ENCODE measurements around the gene CD320. TPM values are rescaled to one million over a fixed set of nuclear protein-coding genes. Genes with fewer than 3 reads are reported as not detected.

The CD320 gene
- total RNA-seq, 4 donors from 2014 or later: 49.8 to 85.3 (median 66.1) TPM

DNA sequence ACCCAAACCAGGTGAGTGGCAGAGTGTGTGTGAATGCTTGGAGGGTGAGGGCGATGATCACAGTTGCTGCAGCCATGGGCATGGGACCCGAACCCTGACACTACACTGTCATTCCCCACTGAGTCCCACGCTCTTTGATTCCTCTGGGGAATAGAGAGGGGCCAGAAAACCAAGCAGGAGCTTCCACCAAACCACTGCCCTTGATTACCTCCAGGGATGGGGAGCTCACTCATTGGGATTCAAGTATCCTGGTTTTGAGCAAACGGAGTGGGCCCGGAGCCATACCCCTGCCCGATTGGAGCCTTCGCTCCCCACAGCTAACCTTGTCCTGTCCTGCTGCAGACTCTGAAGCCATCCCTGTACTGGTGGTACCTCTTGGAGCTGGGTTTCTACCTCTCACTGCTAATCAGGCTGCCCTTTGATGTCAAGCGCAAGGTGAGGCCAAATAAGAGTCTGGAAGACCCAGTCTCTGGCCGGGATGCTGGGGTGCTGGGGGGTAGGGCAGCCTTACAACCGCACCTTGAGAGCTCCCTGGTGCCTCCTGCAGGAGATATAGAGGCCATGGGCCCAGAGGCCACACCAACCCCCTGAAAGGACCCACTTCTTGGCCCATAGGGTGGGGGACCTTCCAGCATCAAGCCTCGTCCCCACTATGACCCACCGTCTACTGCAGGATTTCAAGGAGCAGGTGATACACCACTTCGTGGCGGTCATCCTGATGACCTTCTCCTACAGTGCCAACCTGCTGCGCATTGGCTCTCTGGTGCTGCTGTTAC, 51.7 kb downstream of the CD320 start:
- TF ChIP-seq, protein P1, sequence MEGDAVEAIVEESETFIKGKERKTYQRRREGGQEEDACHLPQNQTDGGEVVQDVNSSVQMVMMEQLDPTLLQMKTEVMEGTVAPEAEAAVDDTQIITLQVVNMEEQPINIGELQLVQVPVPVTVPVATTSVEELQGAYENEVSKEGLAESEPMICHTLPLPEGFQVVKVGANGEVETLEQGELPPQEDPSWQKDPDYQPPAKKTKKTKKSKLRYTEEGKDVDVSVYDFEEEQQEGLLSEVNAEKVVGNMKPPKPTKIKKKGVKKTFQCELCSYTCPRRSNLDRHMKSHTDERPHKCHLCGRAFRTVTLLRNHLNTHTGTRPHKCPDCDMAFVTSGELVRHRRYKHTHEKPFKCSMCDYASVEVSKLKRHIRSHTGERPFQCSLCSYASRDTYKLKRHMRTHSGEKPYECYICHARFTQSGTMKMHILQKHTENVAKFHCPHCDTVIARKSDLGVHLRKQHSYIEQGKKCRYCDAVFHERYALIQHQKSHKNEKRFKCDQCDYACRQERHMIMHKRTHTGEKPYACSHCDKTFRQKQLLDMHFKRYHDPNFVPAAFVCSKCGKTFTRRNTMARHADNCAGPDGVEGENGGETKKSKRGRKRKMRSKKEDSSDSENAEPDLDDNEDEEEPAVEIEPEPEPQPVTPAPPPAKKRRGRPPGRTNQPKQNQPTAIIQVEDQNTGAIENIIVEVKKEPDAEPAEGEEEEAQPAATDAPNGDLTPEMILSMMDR (IDR thresholded peaks at IDR 0.05 in 4 of 5, conservative IDR thresholded peaks at IDR 0.05 in 1 of 5): no peak
- no peak for TF ChIP-seq POLR2A (IDR thresholded peaks at IDR 0.05)
- intact Hi-C loops (cut with DNase I; ENCODE audit: low total_unique reads): no loop called here
- in situ Hi-C loops (cut with MboI; ENCODE audit: low sequenced_read_pairs in 4 of 4): loop anchor here (10.0 to 25.0 kb wide), 3 partner anchors 102 to 312 kb away; partner anchors contain the start of genes TIMM44 (in 3 of the 4) and ELAVL1 (in 2 of the 4)
- H3K4me3 ChIP-seq: no peak overlapping the region
- no peaks in the 10 kb centered on the region for H3K4me1 ChIP-seq
- no peaks in the 10 kb centered on the region for H3K27me3 ChIP-seq
- no peak for ATAC-seq
- H3K36me3 ChIP-seq: no peaks in the 10 kb centered on the region
- H3K9me3 ChIP-seq: no peaks in the 10 kb centered on the region
- H3K27ac ChIP-seq: no peak overlapping the region
- no peak for DNase-seq

DNA sequence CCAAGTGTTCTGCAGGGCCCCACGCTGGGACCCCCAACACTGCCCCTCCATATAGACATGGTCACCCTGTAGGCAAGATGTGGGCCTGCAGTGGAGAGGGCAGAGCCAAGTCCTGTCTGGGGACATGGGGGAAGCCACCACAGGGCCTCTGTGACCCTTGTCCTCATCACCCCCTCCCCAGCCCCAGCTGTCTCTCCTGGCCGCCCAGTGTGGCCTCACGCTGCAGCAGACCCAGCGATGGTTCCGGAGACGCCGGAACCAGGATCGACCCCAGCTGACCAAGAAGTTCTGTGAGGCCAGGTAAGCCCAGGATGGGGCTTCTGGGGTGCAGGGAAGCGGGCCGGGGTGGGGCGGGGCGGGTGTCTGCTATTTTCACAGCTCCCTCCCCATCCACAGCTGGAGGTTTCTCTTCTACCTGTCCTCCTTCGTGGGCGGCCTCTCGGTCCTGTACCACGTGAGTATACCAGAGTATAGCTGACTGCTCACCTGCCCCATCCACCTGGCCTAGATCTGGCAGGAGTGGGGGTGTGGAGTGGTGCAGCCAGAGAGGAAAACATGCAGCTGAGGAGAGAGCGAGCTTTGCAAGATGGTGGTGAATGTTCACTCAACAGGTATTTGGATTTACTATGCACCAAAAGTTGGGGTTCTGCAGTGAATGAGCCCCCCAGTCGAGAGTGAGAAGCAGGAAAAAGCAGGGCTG, 52.6 kb downstream of the CD320 start:
- in situ Hi-C loops (cut with MboI; ENCODE audit: low sequenced_read_pairs in 4 of 4): loop anchor here (10.0 to 25.0 kb wide), 3 partner anchors 101 to 311 kb away; partner anchors contain the start of genes TIMM44 (in 3 of the 4) and ELAVL1 (in 2 of the 4)
- no peaks in the 10 kb centered on the region for H3K27me3 ChIP-seq
- DNase-seq: no peak
- intact Hi-C loops (cut with DNase I; ENCODE audit: low total_unique reads): no loop called here
- no peak overlapping the region for H3K4me3 ChIP-seq
- no peaks in the 10 kb centered on the region for H3K36me3 ChIP-seq
- TF ChIP-seq POLR2A (IDR thresholded peaks at IDR 0.05): no peak
- TF ChIP-seq, protein P1 (IDR thresholded peaks at IDR 0.05 in 4 of 5, conservative IDR thresholded peaks at IDR 0.05 in 1 of 5): no peak
- H3K9me3 ChIP-seq: no peaks in the 10 kb centered on the region
- no peak for ATAC-seq
- no peak overlapping the region for H3K27ac ChIP-seq
- H3K4me1 ChIP-seq: no peaks in the 10 kb centered on the region

DNA sequence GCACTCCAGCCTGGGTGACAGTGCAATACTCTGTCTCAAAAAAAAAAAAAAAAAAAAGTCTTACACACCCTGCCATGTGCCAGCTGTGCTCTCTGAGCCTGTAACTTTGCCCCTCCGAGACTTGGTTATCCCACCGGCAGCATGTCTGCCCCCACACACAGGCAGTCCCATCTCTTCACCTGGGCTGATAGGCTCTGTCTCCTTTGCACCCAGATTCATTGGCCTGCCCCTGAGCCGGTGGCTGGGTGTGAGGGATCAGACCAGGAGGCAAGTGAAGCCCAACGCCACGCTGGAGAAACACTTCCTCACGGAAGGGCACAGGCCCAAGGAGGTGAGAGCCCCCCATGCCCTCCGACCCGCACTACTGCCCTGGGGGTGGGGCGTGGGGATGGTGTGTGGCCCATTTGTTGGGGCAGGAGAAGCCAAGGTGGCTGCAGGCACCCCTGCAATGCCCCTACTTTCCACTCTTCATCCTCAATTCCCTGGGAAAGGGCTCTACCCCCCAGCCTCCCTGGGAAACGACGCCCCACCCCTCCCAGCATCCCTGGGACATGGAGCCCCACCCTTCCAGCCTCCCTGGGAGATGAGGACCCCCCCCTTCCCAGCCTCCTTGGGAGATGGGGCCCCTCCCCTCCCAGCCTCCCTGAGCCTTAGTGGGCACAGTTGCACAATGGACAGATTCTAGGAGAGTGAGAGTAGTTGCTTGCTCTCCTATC, 53.7 kb downstream of the CD320 start:
- TF ChIP-seq, protein P1 (IDR thresholded peaks at IDR 0.05 in 4 of 5, conservative IDR thresholded peaks at IDR 0.05 in 1 of 5): no peak
- H3K9me3 ChIP-seq: no peaks in the 10 kb centered on the region
- intact Hi-C loops (cut with DNase I; ENCODE audit: low total_unique reads): loop anchor here (5.0 kb wide), 1 partner anchor 402 kb away; no protein-coding TSS in a partner anchor
- DNase-seq (no peak), ATAC-seq (no peak)
- no peaks in the 10 kb centered on the region for H3K36me3 ChIP-seq
- no peak overlapping the region for H3K27ac ChIP-seq
- H3K27me3 ChIP-seq: no peaks in the 10 kb centered on the region
- H3K4me1 ChIP-seq: no peaks in the 10 kb centered on the region
- no peak overlapping the region for H3K4me3 ChIP-seq
- in situ Hi-C loops (cut with MboI; ENCODE audit: low sequenced_read_pairs in 4 of 4): loop anchor here (5.0 to 25.0 kb wide), 5 partner anchors 97 to 310 kb away; partner anchors contain the start of genes TIMM44 (in 3 of the 4) and ELAVL1 (in 2 of the 4)

DNA sequence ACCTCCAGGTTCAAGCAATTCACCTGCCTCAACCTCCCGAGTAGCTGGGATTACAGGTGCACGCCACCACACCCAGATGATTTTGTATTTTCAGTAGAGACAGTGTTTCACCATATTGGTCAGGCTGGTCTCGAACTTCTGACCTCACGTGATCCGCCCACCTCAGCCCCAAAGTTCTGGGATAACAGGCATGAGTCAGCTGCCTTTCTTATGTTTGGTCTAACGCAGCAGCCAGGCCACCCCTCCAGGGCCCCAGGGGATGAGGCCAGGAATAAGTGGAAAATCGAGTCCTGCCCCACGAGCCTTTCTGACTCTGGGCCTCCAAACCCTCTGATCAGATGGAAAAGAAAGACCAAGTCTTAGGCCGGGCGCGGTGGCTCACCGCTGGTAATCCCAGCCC, 54.5 kb downstream of the CD320 start:
- H3K4me1 ChIP-seq: no peaks in the 10 kb centered on the region
- TF ChIP-seq POLR2A (IDR thresholded peaks at IDR 0.05): no peak
- TF ChIP-seq, protein P1 (IDR thresholded peaks at IDR 0.05 in 4 of 5, conservative IDR thresholded peaks at IDR 0.05 in 1 of 5): no peak
- H3K27me3 ChIP-seq: no peaks in the 10 kb centered on the region
- in situ Hi-C loops (cut with MboI; ENCODE audit: low sequenced_read_pairs in 4 of 4) (loop anchor here (5.0 to 25.0 kb wide), 5 partner anchors 96 to 309 kb away; partner anchors contain the start of genes TIMM44 (in 3 of the 4) and ELAVL1 (in 2 of the 4)), intact Hi-C loops (cut with DNase I; ENCODE audit: low total_unique reads) (loop anchor here (1.0 to 5.0 kb wide), 4 partner anchors 95 to 401 kb away; no protein-coding TSS in a partner anchor)
- no peak overlapping the region for H3K4me3 ChIP-seq
- DNase-seq (no peak), ATAC-seq (no peak)
- no peak overlapping the region for H3K27ac ChIP-seq
- no peaks in the 10 kb centered on the region for H3K36me3 ChIP-seq
- H3K9me3 ChIP-seq: no peaks in the 10 kb centered on the region

Data from gastrocnemius medialis (tissue), 4 donors.